Activated CD4-positive, alpha-beta T cell treated with anti-CD3 and anti-CD28 coated beads for 48 hours (primary cell): Measurements from ENCODE around the gene H1-8.
"Not testable (repeated sequence)": the region's sequence is repeated elsewhere in the genome, so short reads cannot be mapped to it uniquely, and the experiment has no call there.

ENCODE experiments used
- DNase-seq: peaks from one replicate; pipeline ENCODE4 v3.0.0-alpha.2; 2020

The H1-8 gene

GRCh38 chr3:129534428-129535027, 8.4 kb upstream of the H1-8 start:
- no peak for DNase-seq

- DNase-seq: no peak
Observed at GRCh38 chr3:129535075-129535474, 7.9 kb upstream of the H1-8 start.

DNA sequence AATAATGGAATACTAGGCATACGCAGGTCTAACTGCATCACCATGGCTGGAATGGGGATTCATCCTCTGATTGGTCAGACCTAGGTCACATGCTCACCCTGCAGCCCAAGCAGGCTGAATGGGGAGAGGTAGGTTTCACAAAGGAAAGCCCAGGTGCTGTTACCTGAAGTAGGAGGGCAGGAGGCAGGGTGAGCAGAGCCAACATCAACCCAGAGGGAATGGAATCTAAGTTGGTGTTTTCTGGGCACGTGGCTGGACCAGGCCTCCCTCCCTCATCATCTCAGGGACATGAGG, 6.7 kb upstream of the H1-8 start:
- DNase-seq: no peak

DNA sequence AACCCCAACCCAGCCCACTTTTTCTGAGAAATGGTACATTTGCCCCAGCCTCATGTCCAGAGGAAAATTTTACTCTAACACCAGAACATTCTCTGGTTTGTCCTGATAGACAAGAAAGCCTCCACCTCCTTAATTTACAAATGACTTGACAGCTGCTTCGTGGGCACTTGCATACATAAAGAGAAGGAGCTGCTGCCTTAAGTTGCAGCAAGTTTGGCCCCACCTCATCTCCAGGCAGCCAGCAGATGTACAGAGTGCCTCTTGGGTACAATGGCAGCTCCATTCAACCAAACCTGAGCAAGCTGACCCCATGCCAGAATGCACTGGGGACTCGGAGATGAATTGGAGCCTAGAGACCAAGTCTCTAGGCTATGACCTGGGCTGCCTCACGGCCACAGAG, 6.2 kb upstream of the H1-8 start:
- no peak for DNase-seq

DNA sequence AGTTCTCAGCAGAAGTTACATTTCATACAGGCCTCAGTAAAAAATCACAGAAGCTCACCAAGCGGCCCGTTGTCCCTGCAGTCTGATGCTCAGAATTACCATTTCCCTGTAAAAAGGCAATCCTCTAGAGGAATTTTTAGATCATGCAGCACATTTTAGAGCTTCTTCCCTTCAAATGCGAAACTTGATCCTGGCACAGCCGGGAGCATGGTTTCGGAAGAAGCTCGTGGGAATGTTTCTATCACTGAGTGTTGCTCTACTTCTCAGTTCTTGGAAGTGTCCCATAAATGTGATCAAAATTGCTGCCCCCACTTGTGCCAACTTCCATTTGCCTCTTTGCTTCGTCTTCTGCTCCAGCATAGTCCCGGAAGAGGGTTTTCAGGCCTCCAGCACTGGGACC, 3.8 kb upstream of the H1-8 start:
- DNase-seq: no peak

DNA sequence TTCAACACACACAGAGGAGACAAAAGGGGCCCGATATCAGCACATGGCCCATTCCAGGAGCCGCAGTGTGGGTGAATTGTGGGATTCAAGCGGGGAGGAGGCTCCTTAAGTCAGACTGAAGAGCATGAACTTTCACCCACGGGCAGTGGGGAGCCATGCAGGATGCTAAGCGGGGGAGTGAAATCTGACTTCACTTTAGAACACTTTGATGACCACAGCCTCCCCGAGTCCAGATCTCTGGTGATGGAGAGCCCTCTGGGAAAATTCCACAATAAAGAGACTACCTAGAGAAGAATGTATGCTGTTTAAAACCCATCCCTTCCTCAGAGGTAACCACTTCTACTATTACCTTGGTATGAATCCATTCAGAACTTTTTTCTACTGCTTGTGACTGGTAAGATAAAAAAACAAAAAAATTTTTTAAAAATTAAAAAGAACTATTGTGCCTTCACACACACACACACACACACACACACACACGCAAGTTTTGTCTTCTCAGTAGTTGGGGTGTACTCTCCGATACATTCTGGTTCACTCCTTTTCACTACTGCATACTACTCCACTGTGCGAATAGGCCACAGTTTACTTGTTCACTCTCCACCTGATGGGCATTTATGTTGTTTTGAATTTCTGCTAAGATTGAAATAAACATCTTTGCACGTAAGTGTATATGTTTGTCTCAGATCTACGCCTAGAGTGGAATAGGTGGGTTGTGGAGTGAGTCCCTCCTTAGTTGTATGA, 2.0 kb upstream of the H1-8 start:
- no peak for DNase-seq

DNA sequence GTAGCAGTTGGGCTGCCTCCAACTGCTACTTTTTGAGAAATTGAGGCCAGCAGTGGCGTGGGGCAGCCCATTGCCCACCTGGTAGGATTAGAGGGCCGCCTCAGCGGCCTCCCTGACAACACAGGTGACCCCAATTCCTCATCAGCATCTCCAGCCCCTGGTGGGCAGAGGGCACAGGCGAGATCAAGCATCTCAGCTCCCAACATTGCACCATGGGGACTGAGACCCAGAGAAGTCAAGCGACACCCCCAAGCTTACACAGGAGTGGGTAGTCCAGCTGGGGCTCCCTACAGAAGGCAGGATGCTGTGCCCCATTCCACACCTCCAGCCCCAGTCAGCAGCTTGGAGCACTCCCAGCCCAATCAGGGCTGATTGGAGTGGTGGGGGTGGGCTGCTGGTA, 228 bp upstream of the H1-8 start:
- DNase-seq: no peak

DNA sequence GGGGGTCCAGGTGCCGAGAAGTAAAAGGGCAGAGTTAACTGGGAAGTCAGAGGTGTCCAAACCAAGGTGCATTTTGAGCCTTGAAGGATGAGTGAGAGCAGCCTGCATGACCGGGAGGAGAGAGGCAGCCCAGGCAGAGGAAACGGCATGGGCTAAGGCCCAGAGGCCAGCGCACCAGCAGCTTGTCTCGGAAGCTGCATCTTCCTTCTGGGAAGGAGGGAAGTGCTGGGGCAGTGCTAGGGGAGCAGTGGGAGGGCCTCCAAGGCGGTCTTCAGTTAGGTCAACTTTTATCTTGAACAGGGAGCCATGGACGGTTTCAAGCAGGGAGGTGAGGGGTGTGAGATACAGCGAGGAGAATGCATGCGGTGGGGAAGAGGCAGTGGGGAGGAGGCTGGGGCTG, 1.0 kb downstream of the H1-8 start:
- no peak for DNase-seq

DNA sequence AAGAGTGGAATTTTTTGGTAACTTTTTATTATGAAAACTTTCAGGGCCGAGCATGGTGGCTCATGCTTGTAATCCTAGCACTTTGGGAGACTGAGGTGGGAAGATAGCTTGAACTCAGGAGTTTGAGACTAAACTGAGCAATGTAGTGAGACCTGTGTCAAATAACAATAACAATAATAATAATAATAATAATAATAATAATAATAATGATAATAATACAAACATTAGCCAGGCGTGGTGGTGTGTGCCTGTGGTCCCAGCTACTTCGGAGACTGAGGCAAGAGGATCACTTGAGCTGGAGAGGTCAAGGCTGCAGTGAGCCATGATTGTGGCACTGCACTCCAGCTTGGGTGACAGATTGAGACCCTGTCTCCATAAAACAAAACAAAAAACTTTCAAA, 3.0 kb downstream of the H1-8 start:
- DNase-seq: not testable (repeated sequence)

DNA sequence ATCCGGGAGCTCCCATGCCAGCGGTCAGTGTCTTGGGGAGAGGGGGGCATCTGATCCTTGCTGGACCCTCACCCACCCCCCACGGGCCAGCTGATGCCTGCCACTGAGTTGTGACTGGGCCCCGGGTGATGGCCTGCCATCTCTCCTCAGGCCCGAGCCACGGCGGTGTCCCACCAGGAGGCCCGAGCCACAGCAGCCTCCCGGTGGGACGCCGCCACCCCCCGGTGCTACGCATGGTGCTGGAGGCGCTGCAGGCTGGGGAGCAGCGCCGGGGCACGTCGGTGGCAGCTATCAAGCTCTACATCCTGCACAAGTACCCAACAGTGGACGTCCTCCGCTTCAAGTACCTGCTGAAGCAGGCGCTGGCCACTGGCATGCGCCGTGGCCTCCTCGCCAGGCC, 4.3 kb downstream of the H1-8 start:
- no peak for DNase-seq

- no peak for DNase-seq
Observed at GRCh38 chr3:129548104-129548965, 5.4 kb downstream of the H1-8 start.

GRCh38 chr3:129549006-129549800, 6.2 kb downstream of the H1-8 start:
- no peak for DNase-seq

DNA sequence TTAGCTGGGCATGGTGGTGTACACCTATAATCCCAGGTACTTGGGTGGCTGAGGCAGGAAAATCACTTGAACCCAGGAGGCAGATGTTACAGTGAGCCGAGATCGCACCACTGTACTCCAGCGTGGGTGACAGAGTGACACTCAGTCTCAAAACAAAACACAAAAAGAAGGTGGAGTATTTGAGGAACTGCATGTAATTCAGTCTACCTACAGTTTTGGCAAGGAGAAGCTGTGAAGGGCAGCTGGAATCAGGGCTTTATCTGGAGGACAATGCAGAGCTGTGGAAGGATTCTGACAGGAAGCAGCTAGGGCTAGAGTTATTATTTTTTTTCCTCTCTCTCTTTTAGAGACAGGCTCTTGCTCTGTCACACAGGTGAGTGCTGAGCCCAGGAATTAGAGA, 6.8 kb downstream of the H1-8 start:
- no peak for DNase-seq

- no peak for DNase-seq
Observed at GRCh38 chr3:129552287-129553050, 9.5 kb downstream of the H1-8 start.

GRCh38 chr3:129553171-129553570, 10.2 kb downstream of the H1-8 start:
- no peak for DNase-seq

GRCh38 chr3:129553719-129554118, 10.7 kb downstream of the H1-8 start:
- DNase-seq: peak; percentile 22

DNA sequence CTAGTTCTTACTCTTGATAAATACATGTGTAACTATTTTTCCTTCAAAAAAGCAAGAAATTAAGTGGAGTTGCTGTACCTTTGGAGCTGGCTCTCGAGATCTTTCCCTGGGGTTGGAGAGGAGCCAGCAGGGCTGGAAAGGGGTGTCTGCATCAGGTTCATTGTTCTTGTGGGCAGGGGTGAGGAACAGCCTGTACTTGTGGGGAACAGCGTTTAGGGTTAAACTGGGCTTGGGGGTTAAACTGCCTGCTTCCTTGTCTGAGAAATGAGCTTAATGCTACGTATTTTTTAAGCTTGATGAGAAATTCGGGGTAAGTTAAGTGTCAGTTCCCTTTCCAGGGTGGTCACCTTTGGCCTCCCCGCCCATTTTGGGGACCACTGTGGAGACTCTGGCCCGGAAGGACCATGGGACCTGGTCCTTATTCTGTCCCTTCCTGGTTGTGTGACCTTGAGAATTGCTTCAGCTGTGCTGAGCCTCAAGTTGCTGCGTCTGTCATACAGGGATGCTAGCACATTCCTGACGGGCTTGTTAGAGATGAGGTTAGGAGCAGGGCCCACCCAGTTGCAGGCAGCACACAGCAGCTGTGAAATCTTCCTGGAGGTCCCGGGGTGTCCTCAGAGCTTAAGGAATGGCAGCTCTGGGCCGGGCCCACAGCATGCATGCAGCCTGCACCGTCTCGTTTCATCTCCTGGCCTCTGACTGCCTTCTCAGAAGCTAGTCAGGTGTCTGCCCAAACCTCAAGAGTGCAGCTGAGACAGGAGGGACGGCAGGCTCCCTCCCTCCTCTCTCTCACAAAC, 11.6 kb downstream of the H1-8 start:
- DNase-seq: no peak

DNA sequence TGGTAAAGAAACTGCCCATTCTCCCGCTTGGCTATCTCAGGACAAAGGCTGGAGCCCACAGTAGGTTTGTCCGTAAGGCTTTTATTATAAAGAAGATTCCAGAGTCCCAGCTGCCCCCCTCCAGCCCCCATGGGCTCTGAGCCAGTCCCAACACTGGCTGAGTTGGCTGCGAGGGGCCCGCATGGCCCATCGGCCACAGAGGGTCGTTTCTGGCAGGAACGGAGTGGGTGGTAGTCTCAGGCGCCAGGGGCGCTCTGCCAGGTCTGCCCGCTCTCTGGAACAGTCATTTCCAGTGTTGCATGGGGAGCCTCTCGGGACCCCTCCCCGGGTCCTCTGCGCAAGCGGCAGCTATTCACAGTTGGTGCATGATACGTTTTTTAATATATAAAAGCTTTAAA, 12.2 kb downstream of the H1-8 start:
- DNase-seq: no peak

DNA sequence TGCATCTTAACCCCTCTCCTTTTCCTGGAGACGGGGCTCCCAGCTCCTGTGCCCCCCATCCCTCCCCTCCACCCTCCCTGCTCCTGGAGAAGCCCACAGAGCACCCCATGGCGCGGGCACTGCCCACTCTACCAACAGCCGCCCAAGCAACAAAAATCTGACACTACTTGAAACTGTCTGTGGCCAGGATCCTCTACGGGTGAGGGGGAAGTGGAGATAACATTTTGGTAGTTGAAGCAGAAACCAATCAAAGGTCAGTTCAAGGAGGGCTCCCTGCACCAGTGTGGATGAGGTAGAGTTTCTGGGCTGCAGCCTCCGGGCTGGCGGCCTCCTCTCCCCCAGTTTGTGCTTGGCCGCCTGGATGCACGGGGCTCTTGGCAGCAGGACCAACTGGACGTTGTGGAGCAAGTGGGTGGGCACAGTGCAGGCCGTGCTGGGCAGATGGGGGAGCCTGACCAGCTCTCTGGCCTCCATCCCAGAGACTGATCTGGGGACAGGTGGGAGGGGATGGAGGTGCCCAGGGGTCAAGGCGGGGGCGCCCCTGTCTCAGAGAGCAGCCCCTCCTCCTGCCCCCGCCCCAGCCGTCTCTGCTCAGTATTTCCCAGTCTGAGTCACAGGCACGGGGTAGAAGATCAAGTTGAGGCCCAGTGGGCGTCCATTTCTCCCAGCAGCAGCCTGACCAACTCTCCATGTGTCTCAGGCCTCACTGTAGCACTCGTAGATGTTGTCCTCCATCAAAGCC, 12.8 kb downstream of the H1-8 start:
- DNase-seq: no peak

GRCh38 chr3:129556358-129556695, 13.4 kb downstream of the H1-8 start:
- no peak for DNase-seq

GRCh38 chr3:129556890-129557547, 14.0 kb downstream of the H1-8 start:
- DNase-seq: no peak
